22Rv1 (cell line): ENCODE results near the gene NRF1.

ENCODE experiments used
- H3K27ac ChIP-seq: fragments of 450-650 bp; 2 replicates; pipeline ENCODE4 v1.5.1; 2017
- CTCF ChIP-seq: fragments of 450-650 bp; IDR thresholded peaks from 2 replicates; pipeline ENCODE4 v1.5.1; 2017; ENCODE audit warnings: mild to moderate bottlenecking
- ZFX ChIP-seq: fragments of 450-650 bp; IDR thresholded peaks from 2 replicates; pipeline ENCODE4 v1.6.1; 2017; ENCODE audit warnings: antibody characterized with exemption, borderline replicate concordance

The NRF1 gene

GRCh38 chr7:129746857-129747529, 135.5 kb downstream of the NRF1 start:
- H3K27ac ChIP-seq = no peak overlapping the region
- no peak for TF ChIP-seq CTCF
- no peak for TF ChIP-seq ZFX

- no peak for TF ChIP-seq CTCF
- TF ChIP-seq ZFX = no peak
- H3K27ac ChIP-seq = no peak overlapping the region
Measured at GRCh38 chr7:129748356-129749109, 137.0 kb downstream of the NRF1 start.

GRCh38 chr7:129750091-129750490, 138.6 kb downstream of the NRF1 start:
- no peak overlapping the region for H3K27ac ChIP-seq
- TF ChIP-seq ZFX = no peak
- TF ChIP-seq CTCF = no peak

- H3K27ac ChIP-seq = no peak overlapping the region
- TF ChIP-seq ZFX (no peak), CTCF (no peak)
Measured at GRCh38 chr7:129750501-129750900, 139.0 kb downstream of the NRF1 start.

GRCh38 chr7:129751916-129752315, 140.4 kb downstream of the NRF1 start:
- no peak overlapping the region for H3K27ac ChIP-seq
- TF ChIP-seq ZFX (no peak), CTCF (no peak)

- no peak overlapping the region for H3K27ac ChIP-seq
- TF ChIP-seq CTCF = no peak
- TF ChIP-seq ZFX = no peak
Measured at GRCh38 chr7:129752760-129753159, 141.2 kb downstream of the NRF1 start.

GRCh38 chr7:129754406-129754805, 142.9 kb downstream of the NRF1 start:
- no peak overlapping the region for H3K27ac ChIP-seq
- TF ChIP-seq ZFX (no peak), CTCF (no peak)
